ENCODE measurements around the gene ZNF212.

DNA sequence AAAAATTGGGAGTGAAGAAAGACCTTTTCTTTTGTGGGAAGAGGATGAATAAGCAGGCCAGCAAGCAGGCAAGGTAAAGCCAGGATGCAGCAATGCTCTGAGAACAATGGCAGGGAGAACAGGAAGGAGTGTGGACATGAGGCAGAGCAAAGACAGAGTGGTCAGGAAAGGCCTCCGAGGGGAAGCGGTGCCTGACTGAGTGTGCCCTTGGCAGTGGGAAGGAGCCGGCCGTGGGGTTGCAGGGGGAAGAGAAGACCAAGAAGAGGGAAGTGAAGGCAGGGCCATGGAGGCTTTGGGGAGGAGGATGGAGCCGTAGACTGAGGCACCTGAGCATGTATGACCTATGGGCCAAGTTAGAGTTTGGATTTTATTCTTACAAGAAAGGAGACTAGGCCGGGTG, 21.9 kb upstream of the ZNF212 start:
- TF ChIP-seq, protein P1, sequence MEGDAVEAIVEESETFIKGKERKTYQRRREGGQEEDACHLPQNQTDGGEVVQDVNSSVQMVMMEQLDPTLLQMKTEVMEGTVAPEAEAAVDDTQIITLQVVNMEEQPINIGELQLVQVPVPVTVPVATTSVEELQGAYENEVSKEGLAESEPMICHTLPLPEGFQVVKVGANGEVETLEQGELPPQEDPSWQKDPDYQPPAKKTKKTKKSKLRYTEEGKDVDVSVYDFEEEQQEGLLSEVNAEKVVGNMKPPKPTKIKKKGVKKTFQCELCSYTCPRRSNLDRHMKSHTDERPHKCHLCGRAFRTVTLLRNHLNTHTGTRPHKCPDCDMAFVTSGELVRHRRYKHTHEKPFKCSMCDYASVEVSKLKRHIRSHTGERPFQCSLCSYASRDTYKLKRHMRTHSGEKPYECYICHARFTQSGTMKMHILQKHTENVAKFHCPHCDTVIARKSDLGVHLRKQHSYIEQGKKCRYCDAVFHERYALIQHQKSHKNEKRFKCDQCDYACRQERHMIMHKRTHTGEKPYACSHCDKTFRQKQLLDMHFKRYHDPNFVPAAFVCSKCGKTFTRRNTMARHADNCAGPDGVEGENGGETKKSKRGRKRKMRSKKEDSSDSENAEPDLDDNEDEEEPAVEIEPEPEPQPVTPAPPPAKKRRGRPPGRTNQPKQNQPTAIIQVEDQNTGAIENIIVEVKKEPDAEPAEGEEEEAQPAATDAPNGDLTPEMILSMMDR (IDR thresholded peaks at IDR 0.05 in 4 of 5, conservative IDR thresholded peaks at IDR 0.05 in 1 of 5), result no peak
- TF ChIP-seq POLR2A (IDR thresholded peaks at IDR 0.05), result no peak

Measured in gastrocnemius medialis (tissue), 4 donors.